ENCODE results near the gene AMOT. TPM values are rescaled to one million over a fixed set of nuclear protein-coding genes. Genes with fewer than 3 reads are reported as not detected.

AMOT gene
- total RNA-seq, 4 donors from 2014 or later: 3.4 to 19.4 (median 7.4) TPM

DNA sequence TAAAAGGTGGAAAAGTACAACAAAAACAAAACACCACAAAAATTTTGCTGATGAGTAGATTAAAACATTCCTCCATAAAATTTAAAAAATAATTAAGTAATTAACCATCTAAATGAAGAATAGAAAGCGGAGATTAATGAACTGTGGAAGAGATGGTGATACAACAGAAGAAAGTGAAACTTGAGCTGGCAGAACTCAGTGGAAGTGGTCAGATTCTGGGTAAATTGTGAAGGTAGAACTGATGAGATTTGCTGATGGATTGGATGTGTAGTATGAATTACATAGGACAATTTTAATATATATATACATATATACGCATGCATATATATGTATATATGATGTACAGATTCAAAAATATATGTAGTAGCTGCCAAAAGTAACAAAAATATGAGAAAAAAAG is 73.9 kb downstream of the AMOT start:
- intact Hi-C loops (cut with DNase I; ENCODE audit: low total_unique reads): no loop called here
- H3K27ac ChIP-seq: no peak overlapping the region
- in situ Hi-C loops (cut with MboI; ENCODE audit: low pct_ligation_motif_present in 1 of 4, low pct_unique_long_range_greater_than_20kb in 1 of 4, low sequenced_read_pairs in 3 of 4): no loop called here
- H3K4me1 ChIP-seq: no peaks in the 10 kb centered on the region
- H3K9me3 ChIP-seq: no peaks in the 10 kb centered on the region
- no peak for TF ChIP-seq POLR2A (IDR thresholded peaks at IDR 0.05)
- no peak for TF ChIP-seq POLR2AphosphoS5 (IDR thresholded peaks at IDR 0.05)
- TF ChIP-seq EP300 (IDR thresholded peaks at IDR 0.05; ENCODE audit: low read depth): no peak
- TF ChIP-seq CTCF (IDR thresholded peaks at IDR 0.05): no peak
- H3K27me3 ChIP-seq: no peaks in the 10 kb centered on the region
- no peak overlapping the region for H3K4me3 ChIP-seq
- H3K36me3 ChIP-seq: no peaks in the 10 kb centered on the region
- DNase-seq: no peak
- 85 to 100% methylated on average over 2 of the region's 2 CpGs for WGBS, 2 donors (ENCODE audit: low coverage in 1 of 2)

GRCh38 chrX:112761242-112762207 is 79.1 kb downstream of the AMOT start:
- Histone ChIP-seq H3K4me3 (no peak overlapping the region), H3K27me3 (no peaks in the 10 kb centered on the region), H3K27ac (no peak overlapping the region), H3K36me3 (no peaks in the 10 kb centered on the region), H3K4me1 (no peaks in the 10 kb centered on the region), H3K9me3 (no peaks in the 10 kb centered on the region)
- intact Hi-C loops (cut with DNase I; ENCODE audit: low total_unique reads) (no loop called here), in situ Hi-C loops (cut with MboI; ENCODE audit: low pct_ligation_motif_present in 1 of 4, low pct_unique_long_range_greater_than_20kb in 1 of 4, low sequenced_read_pairs in 3 of 4) (no loop called here)
- no peak for TF ChIP-seq CTCF (IDR thresholded peaks at IDR 0.05)
- no peak for TF ChIP-seq EP300 (IDR thresholded peaks at IDR 0.05; ENCODE audit: low read depth)
- TF ChIP-seq POLR2A (IDR thresholded peaks at IDR 0.05): no peak
- TF ChIP-seq POLR2AphosphoS5 (IDR thresholded peaks at IDR 0.05): no peak
- DNase-seq: no peak
- WGBS, 2 donors (ENCODE audit: low coverage in 1 of 2): 63% methylated on average over 7 of the region's 7 CpGs; no CpG with 5 or more reads in 1 of the 2 donors

DNA sequence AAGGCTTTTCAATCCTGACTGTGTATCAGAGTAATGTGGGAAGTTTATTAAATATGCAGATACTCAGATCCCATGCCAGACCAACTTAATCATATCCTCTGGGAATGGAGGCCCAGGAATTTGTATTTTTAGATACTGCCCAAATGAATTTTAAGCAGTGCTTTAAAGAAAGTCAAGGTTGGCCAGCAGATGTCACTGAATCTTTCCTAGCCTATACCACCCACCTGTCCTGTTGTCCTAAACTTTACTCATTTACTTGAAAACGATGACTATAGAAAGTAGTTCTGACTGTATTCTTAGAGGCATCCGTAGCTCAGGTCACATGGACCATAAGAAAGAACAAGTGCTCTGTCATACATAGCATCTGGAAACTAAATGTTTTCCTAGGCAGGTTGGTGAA is 79.9 kb downstream of the AMOT start:
- H3K9me3 ChIP-seq: no peaks in the 10 kb centered on the region
- no peak for DNase-seq
- no peaks in the 10 kb centered on the region for H3K27me3 ChIP-seq
- in situ Hi-C loops (cut with MboI; ENCODE audit: low pct_ligation_motif_present in 1 of 4, low pct_unique_long_range_greater_than_20kb in 1 of 4, low sequenced_read_pairs in 3 of 4): no loop called here
- H3K4me1 ChIP-seq: no peaks in the 10 kb centered on the region
- H3K4me3 ChIP-seq: no peak overlapping the region
- no peaks in the 10 kb centered on the region for H3K36me3 ChIP-seq
- intact Hi-C loops (cut with DNase I; ENCODE audit: low total_unique reads): no loop called here
- WGBS, 2 donors (ENCODE audit: low coverage in 1 of 2): 30% methylated on average over 2 of the region's 2 CpGs; no CpG with 5 or more reads in 1 of the 2 donors
- no peak for TF ChIP-seq CTCF (IDR thresholded peaks at IDR 0.05)
- TF ChIP-seq POLR2A (IDR thresholded peaks at IDR 0.05): no peak
- no peak for TF ChIP-seq POLR2AphosphoS5 (IDR thresholded peaks at IDR 0.05)
- H3K27ac ChIP-seq: no peak overlapping the region

DNA sequence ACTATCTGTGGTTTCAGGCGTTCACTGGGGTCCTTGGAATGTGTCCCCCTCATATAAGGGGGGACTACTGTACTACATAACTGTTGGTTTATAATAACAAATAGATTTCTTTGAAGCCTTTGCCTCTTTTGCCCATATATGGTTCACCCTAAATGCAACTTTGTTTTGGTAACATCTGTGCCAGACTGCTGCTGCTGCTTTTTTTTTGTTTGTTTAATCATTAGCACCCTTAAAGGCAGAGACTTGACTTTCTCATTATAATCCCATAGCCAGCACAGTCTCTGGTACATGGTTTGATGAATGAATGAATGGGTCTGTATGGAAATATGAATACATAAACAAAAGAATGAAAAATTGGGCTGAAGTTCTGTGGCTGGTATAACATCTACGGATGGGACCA is 80.7 kb downstream of the AMOT start:
- TF ChIP-seq POLR2A (IDR thresholded peaks at IDR 0.05) (no peak), POLR2AphosphoS5 (IDR thresholded peaks at IDR 0.05) (no peak), EP300 (IDR thresholded peaks at IDR 0.05; ENCODE audit: low read depth) (no peak), CTCF (IDR thresholded peaks at IDR 0.05) (no peak)
- Histone ChIP-seq H3K9me3 (no peaks in the 10 kb centered on the region), H3K4me3 (no peak overlapping the region), H3K36me3 (no peaks in the 10 kb centered on the region), H3K4me1 (no peaks in the 10 kb centered on the region), H3K27ac (no peak overlapping the region), H3K27me3 (no peaks in the 10 kb centered on the region)
- no peak for DNase-seq
- 67 to 75% methylated on average over 2 of the region's 2 CpGs for WGBS, 2 donors (ENCODE audit: low coverage in 1 of 2)
- intact Hi-C loops (cut with DNase I; ENCODE audit: low total_unique reads) (no loop called here), in situ Hi-C loops (cut with MboI; ENCODE audit: low pct_ligation_motif_present in 1 of 4, low pct_unique_long_range_greater_than_20kb in 1 of 4, low sequenced_read_pairs in 3 of 4) (no loop called here)
